ENCODE measurements around the gene CD302. TPM values are rescaled to one million over a fixed set of nuclear protein-coding genes. Genes with fewer than 3 reads are reported as not detected.

CD302 gene
- total and polyA plus RNA-seq, 10 of the 15 experiments (the other 5 are each of a cell fraction or from before 2014, with no cell fraction given) = 0.48 to 4.0 (median 2.1) TPM

GRCh38 chr2:159795841-159796690 is 1.9 kb downstream of the CD302 start:
- FAIRE-seq (no peak), DNase-seq (ENCODE audit: low read depth, low spot score) (no peak), ATAC-seq (no peak)
- Histone ChIP-seq H3K9ac (ENCODE audit: control insufficient read depth, insufficient read depth, low read length) (no peak overlapping the region), H2AFZ (ENCODE audit: control insufficient read depth, low read depth, low read length) (no peak overlapping the region), H3K4me1 (ENCODE audit: control insufficient read depth, insufficient read depth, low read length) (no peaks in the 10 kb centered on the region), H3K4me2 (ENCODE audit: control insufficient read depth, insufficient read depth) (no peak overlapping the region), H3K36me3 (ENCODE audit: control insufficient read depth in 2 of 2, insufficient read depth in 2 of 2, low read length in 1 of 2) (no peaks in the 10 kb centered on the region), H3K27me3 (replicated peaks in 1 of 2; ENCODE audit: control insufficient read depth in 2 of 2, insufficient read depth in 2 of 2, low read length in 1 of 2) (no peaks in the 10 kb centered on the region), H3K9me3 (replicated peaks; ENCODE audit: control insufficient read depth, insufficient read depth, low read length) (no peaks in the 10 kb centered on the region), H3K4me3 (no peak overlapping the region), H3K27ac (ENCODE audit: control insufficient read depth, insufficient read depth) (no peak overlapping the region), H4K20me1 (ENCODE audit: control insufficient read depth, insufficient read depth) (no peaks in the 10 kb centered on the region), H3K79me2 (ENCODE audit: control insufficient read depth, insufficient read depth, low read length) (no peaks in the 10 kb centered on the region)
- SMC1A ChIA-PET (ENCODE audit: uncharacterized antibody, unreplicated experiment) = interaction anchor here (0.8 to 3.4 kb wide), 13 partner anchors 10 to 179 kb away, joined by 3 to 13 read pairs (median 4); no protein-coding TSS in a partner anchor
- intact Hi-C loops (cut with micrococcal nuclease; ENCODE audit: unreplicated experiment) (loop anchor here (5.0 kb wide), 2 partner anchors 126 to 171 kb away; no protein-coding TSS in a partner anchor), in situ Hi-C loops (cut with MboI) (no loop called here)
- no peak for TF ChIP-seq IRF5 (IDR thresholded peaks at IDR 0.05; ENCODE audit: borderline replicate concordance)
- no peak for TF ChIP-seq POLR2A (IDR thresholded peaks at IDR 0.05; ENCODE audit: low read depth, low read length)
- CTCF ChIA-PET = interaction anchor here (0.6 to 2.7 kb wide), 3 partner anchors 12 to 143 kb away, joined by 3 to 16 read pairs (median 6); no protein-coding TSS in a partner anchor
- RAD21 ChIA-PET (ENCODE audit: unreplicated experiment) = interaction anchor here (1.1 kb wide), 1 partner anchor 165 kb away, joined by 3 read pairs; no protein-coding TSS in a partner anchor
- 74% methylated on average over 7 of the region's 7 CpGs for WGBS (ENCODE audit: insufficient coverage, insufficient replicate concordance, low lambda C conversion rate, missing lambda C conversion rate)
- no TSS peak for BruUV-seq (replicated peaks)
- POLR2A ChIA-PET = interaction anchor here (0.6 to 1.2 kb wide), 4 partner anchors 9 to 294 kb away, joined by 3 to 6 read pairs (median 4); no protein-coding TSS in a partner anchor

- no peak for DNase-seq (ENCODE audit: low read depth, low spot score)
- Histone ChIP-seq H3K9me3 (replicated peaks; ENCODE audit: control insufficient read depth, insufficient read depth, low read length) (no peaks in the 10 kb centered on the region), H3K9ac (ENCODE audit: control insufficient read depth, insufficient read depth, low read length) (no peak overlapping the region), H2AFZ (ENCODE audit: control insufficient read depth, low read depth, low read length) (no peak overlapping the region), H3K4me1 (ENCODE audit: control insufficient read depth, insufficient read depth, low read length) (no peaks in the 10 kb centered on the region), H4K20me1 (ENCODE audit: control insufficient read depth, insufficient read depth) (no peaks in the 10 kb centered on the region), H3K27ac (ENCODE audit: control insufficient read depth, insufficient read depth) (no peak overlapping the region), H3K36me3 (ENCODE audit: control insufficient read depth in 2 of 2, insufficient read depth in 2 of 2, low read length in 1 of 2) (no peaks in the 10 kb centered on the region), H3K4me3 (no peak overlapping the region), H3K79me2 (ENCODE audit: control insufficient read depth, insufficient read depth, low read length) (no peaks in the 10 kb centered on the region), H3K4me2 (ENCODE audit: control insufficient read depth, insufficient read depth) (no peak overlapping the region), H3K27me3 (replicated peaks in 1 of 2; ENCODE audit: control insufficient read depth in 2 of 2, insufficient read depth in 2 of 2, low read length in 1 of 2) (no peaks in the 10 kb centered on the region)
- no peak for ATAC-seq
- no TSS peak for BruUV-seq (replicated peaks)
- ChIA-PET CTCF (no interaction called here), RAD21 (ENCODE audit: unreplicated experiment) (no interaction called here), SMC1A (ENCODE audit: uncharacterized antibody, unreplicated experiment) (no interaction called here), POLR2A (interaction anchor here (1.1 kb wide), 1 partner anchor 16 kb away, joined by 3 read pairs; no protein-coding TSS in a partner anchor)
- 100% methylated on average over 1 of the region's 1 CpG for WGBS (ENCODE audit: insufficient coverage, insufficient replicate concordance, low lambda C conversion rate, missing lambda C conversion rate)
- in situ Hi-C loops (cut with MboI) = no loop called here
- intact Hi-C loops (cut with micrococcal nuclease; ENCODE audit: unreplicated experiment) = no loop called here
- no peak for FAIRE-seq
- no peak for TF ChIP-seq PAX5 (IDR thresholded peaks at IDR 0.05; ENCODE audit: borderline replicate concordance, low read depth, low read length)
- no peak for TF ChIP-seq PKNOX1 (IDR thresholded peaks at IDR 0.05)
- no peak for TF ChIP-seq RCOR1 (conservative IDR thresholded peaks at IDR 0.05; ENCODE audit: low read depth, low read length)
- no peak for TF ChIP-seq SIN3A (IDR thresholded peaks at IDR 0.05; ENCODE audit: low read depth, low read length)
- TF ChIP-seq ATF3 (IDR thresholded peaks at IDR 0.05; ENCODE audit: borderline replicate concordance, extremely low read depth, low read depth, low read length) = no peak
- no peak for TF ChIP-seq E2F4 (IDR thresholded peaks at IDR 0.05; ENCODE audit: low read depth, low read length)
- no peak for TF ChIP-seq SIX5 (IDR thresholded peaks at IDR 0.05; ENCODE audit: low read depth, low read length, severe bottlenecking)
- TF ChIP-seq HDAC6 (IDR thresholded peaks at IDR 0.05; ENCODE audit: unreplicated experiment) = no peak
- TF ChIP-seq TAF1 (IDR thresholded peaks at IDR 0.05; ENCODE audit: borderline replicate concordance, low read depth, low read length) = no peak
Measured at GRCh38 chr2:159793326-159793725, 4.7 kb downstream of the CD302 start.
